ENCODE data around the gene SYTL3.
A peak's percentile ranks its signal among the peaks of the same experiment; 100 is the strongest.

The SYTL3 gene

DNA sequence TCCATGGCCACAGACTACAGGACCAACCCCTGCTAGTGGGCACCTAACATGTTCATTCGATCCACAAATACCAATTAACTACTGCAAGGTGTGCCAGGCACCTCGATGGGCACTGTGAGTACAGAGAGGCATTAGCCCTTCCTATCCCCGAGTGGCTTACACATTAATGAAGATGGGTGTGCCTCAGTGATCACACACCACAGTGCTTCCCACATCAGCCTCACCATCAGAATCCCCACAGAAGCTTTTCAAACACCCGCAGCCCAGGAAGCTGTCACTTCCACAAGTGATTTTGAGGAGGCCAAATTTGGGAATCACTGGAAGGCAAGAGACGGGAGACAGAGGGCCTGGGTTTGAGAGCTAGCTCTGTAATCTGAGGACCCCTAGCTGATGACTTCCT, 145.7 kb downstream of the SYTL3 start:
- H3K9me3 Mint-ChIP-seq, result no peaks in the 10 kb centered on the region
- TF ChIP-seq, protein P1, sequence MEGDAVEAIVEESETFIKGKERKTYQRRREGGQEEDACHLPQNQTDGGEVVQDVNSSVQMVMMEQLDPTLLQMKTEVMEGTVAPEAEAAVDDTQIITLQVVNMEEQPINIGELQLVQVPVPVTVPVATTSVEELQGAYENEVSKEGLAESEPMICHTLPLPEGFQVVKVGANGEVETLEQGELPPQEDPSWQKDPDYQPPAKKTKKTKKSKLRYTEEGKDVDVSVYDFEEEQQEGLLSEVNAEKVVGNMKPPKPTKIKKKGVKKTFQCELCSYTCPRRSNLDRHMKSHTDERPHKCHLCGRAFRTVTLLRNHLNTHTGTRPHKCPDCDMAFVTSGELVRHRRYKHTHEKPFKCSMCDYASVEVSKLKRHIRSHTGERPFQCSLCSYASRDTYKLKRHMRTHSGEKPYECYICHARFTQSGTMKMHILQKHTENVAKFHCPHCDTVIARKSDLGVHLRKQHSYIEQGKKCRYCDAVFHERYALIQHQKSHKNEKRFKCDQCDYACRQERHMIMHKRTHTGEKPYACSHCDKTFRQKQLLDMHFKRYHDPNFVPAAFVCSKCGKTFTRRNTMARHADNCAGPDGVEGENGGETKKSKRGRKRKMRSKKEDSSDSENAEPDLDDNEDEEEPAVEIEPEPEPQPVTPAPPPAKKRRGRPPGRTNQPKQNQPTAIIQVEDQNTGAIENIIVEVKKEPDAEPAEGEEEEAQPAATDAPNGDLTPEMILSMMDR (IDR thresholded peaks at IDR 0.05; ENCODE audit: unreplicated experiment in 3 of 3), result no peak
- H3K27ac Mint-ChIP-seq, result peak overlapping the region; percentile 40 to 90 (median 62)
- peaks cover 53% of the 10 kb centered on the region for H3K4me1 Mint-ChIP-seq
- no peak overlapping the region for H3K4me3 Mint-ChIP-seq
- peaks cover 4% of the 10 kb centered on the region for H3K36me3 Mint-ChIP-seq (ENCODE audit: low read depth)
- H3K27me3 Mint-ChIP-seq (ENCODE audit: low read depth), result no peaks in the 10 kb centered on the region

DNA sequence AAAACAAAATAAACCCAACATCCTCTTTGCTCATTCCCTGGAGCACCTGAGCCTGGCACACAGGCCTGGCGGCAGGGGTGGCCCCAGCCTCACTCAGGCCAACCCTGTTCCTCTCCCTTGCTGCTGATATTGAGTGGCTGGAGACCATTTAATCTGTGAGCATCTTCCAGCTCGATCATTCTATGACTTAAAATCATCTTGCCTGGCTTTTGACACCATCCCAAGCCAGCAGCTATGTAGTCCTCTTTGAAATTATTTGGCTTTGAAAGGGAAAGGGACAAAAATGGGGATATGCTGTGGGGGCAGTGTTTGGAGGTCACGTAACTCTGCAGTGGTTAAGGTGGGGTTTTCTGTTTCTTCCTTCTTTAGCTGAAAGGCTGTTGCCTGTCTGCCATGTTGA, 146.5 kb downstream of the SYTL3 start:
- Mint-ChIP-seq H3K9me3 (no peaks in the 10 kb centered on the region), H3K27me3 (ENCODE audit: low read depth) (no peaks in the 10 kb centered on the region), H3K36me3 (ENCODE audit: low read depth) (peaks cover 4% of the 10 kb centered on the region), H3K4me1 (peaks cover 45% of the 10 kb centered on the region), H3K27ac (peak overlapping the region; percentile 40 to 90 (median 62)), H3K4me3 (no peak overlapping the region)
- TF ChIP-seq, protein P1 (IDR thresholded peaks at IDR 0.05; ENCODE audit: unreplicated experiment in 3 of 3), result no peak

DNA sequence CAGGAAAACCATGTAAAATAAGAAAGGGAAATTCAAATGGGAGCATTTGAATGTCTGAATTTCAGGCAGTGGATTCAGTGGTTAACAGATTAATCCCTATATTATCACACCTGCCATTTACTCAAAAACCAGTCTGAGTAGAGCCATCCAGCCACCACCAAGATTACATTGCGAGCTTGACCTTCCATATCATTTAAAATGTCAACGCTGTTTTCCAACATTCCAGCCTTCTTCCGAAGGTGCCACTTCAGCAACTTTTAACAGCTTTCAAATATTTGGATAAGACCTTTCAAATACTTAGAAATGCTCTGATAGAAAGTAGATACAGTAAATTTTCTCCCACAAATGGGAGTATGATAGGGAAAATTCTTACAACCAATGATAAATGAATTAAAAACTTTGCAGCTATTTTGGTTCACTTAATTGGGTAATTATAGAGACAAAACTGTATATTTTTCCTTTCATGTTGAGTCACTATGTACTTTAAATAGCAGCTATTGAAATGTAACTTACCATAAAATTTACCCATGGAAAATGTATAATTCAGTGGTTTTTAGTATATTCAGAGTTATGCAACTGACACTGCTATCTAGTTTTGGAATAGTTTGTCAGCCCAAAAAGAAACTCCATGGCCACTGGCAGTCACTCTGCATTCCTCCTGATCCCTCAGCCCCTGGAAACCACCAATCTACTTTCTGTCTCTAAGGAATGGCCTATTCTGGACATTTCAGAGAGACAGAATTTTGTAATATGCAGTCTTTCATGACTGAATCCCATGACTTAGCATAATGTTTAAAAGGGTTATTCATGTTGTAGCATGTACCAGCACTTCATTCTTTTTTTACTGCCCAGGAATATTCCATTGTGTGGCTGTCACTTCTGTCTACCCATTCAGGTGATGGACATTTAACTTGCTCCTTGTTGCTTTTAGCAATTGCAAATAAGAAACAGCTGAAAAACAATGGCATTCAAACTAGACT, 147.8 kb downstream of the SYTL3 start:
- H3K27ac Mint-ChIP-seq, result peak overlapping the region; percentile 85 to 90 (median 88)
- H3K4me1 Mint-ChIP-seq, result peaks cover 54% of the 10 kb centered on the region
- H3K9me3 Mint-ChIP-seq, result no peaks in the 10 kb centered on the region
- peak overlapping the region in 1 of 3 experiments; percentile 3 for H3K4me3 Mint-ChIP-seq
- TF ChIP-seq, protein P1 (IDR thresholded peaks at IDR 0.05; ENCODE audit: unreplicated experiment in 3 of 3), result no peak
- H3K36me3 Mint-ChIP-seq (ENCODE audit: low read depth), result peaks cover 4% of the 10 kb centered on the region
- H3K27me3 Mint-ChIP-seq (ENCODE audit: low read depth), result no peaks in the 10 kb centered on the region

DNA sequence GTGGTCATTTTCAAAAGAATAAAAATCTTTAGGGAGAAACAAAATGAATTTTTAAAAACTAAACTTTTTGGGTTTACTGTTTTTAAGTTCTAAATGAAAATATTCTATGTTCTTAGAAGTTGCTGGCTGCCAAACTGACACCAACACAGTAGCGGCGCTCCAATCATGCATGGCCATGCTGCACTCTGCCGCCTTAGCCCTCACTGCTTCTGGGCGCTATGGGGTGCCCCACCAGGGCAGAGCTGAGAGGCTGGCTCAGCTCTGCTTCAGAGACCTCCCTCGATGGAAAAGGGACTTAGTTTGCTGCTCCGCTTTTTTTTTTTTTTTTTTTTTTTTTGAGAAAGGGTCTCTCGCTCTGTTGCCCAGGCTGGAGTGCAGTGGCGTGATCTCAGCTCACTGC, 148.5 kb downstream of the SYTL3 start:
- Mint-ChIP-seq H3K36me3 (ENCODE audit: low read depth) (peaks cover 4% of the 10 kb centered on the region), H3K4me3 (no peak overlapping the region), H3K27ac (peak overlapping the region; percentile 85 to 96 (median 88)), H3K9me3 (no peaks in the 10 kb centered on the region), H3K4me1 (peaks cover 59% of the 10 kb centered on the region), H3K27me3 (ENCODE audit: low read depth) (no peaks in the 10 kb centered on the region)
- TF ChIP-seq, protein P1 (IDR thresholded peaks at IDR 0.05; ENCODE audit: unreplicated experiment in 3 of 3), result no peak

DNA sequence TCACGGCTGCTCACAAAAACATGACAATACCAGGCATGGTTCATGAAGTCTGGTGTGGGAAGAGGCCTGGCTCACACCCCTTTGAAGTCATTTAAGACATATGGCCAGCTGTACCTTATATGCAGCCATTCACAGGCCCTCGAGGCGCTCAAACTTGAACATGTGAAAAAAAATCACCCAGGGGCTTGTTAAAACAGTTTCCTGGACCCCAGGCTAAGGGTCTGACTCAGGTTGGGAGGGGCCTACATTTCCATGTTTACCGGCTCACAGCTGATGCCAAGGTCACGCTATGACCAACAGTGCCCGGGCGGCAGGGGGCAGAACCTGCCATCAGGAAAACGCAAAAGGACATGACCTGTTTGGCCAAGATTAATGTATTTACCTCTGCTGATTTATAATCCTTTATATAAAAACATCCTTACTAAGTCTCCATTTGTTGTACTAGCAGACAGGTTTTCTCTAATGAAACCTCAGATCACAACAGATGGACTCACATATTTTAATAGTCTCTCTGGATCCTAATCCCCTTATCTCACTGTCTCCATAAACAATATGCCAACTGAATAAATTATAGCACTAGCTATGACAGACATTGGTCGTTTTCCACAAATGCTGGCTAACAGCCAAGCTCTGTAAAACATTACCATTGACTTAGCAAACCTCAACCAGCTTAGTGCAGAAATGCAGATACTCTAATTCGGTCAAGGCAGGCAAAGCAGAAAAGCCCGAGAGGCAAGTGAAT, 149.4 kb downstream of the SYTL3 start:
- Mint-ChIP-seq H3K9me3 (no peaks in the 10 kb centered on the region), H3K4me3 (peak overlapping the region; percentile 13 to 40 (median 39)), H3K27ac (peak overlapping the region; percentile 77 to 96 (median 92)), H3K4me1 (peaks cover 67% of the 10 kb centered on the region), H3K27me3 (ENCODE audit: low read depth) (no peaks in the 10 kb centered on the region), H3K36me3 (ENCODE audit: low read depth) (peaks cover 4% of the 10 kb centered on the region)
- TF ChIP-seq, protein P1 (IDR thresholded peaks at IDR 0.05; ENCODE audit: unreplicated experiment in 3 of 3), result no peak
